ENCODE results near the gene CRACR2A. TPM values are rescaled to one million over a fixed set of nuclear protein-coding genes. Genes with fewer than 3 reads are reported as not detected.

CRACR2A gene, protein sequence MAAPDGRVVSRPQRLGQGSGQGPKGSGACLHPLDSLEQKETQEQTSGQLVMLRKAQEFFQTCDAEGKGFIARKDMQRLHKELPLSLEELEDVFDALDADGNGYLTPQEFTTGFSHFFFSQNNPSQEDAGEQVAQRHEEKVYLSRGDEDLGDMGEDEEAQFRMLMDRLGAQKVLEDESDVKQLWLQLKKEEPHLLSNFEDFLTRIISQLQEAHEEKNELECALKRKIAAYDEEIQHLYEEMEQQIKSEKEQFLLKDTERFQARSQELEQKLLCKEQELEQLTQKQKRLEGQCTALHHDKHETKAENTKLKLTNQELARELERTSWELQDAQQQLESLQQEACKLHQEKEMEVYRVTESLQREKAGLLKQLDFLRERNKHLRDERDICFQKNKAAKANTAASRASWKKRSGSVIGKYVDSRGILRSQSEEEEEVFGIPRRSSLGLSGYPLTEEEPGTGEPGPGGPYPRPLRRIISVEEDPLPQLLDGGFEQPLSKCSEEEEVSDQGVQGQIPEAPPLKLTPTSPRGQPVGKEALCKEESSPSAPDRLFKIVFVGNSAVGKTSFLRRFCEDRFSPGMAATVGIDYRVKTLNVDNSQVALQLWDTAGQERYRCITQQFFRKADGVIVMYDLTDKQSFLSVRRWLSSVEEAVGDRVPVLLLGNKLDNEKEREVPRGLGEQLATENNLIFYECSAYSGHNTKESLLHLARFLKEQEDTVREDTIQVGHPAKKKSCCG
- total RNA-seq (2013), result 12.6 TPM
- polyA plus RNA-seq (10 to 100 TPM in 1 of 3 donors, 1 to 10 TPM in 2; 2.8 to 10.7 (median 5.8) TPM), polyA minus RNA-seq (8.9 and 12.2 TPM in 2 replicates), total RNA-seq (2.4 to 24.2 (median 17.8) reads per million in 11 experiments)

DNA sequence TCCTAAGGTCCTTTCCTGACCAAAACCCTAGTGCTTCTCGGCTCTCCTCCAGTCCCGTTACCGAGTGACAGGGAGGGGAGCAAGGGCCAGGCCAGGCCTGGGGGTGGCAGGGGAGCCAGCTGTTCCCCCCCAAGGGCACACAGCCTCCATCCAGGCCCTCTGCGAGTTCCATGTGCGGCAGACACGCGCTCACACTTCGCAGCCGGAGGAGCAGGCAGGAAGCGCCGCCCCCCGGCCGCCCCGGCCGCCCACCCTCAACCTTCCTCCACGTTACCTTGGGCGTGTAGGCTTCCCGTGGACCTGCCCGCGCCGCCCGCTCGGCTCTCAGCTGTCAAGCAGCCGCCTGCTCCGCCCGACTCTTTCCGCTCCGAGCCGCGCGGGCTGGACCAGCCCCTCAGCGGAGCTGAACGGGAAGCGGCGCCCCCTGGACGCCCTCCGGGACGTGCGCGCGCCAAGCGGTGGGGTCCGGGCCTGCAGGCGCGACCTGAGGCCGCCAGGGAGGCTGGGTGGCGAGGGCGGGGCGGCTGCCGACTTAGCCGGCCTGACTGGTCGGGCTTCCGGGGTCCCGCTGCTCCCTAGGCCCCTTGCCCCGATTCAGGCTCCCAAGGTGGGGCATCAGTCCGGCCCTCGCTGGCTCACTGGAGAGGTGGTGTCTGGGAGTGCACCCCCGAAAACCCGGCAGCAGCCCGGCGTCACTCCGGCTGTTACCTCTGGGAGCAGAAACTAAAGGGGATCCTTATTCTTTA, at the start of gene CRACR2A:
Gene CRACR2A (minus strand): TSS at position 369 of the 746 bp plus-strand sequence. CDS start 56,110 bp downstream, outside the sequence.
- peak within 1 kb of the TSS; percentile 77 to 88 (median 87) for H3K4me3 ChIP-seq (replicated peaks in 1 of 3; ENCODE audit: low read depth in 2 of 3, low read length in 3 of 3)
- Mint-ChIP-seq H3K4me1 (peaks cover 53% of the 10 kb centered on the region), H3K4me3 (peak within 1 kb of the TSS; percentile 77 to 93), H3K36me3 (peaks cover 0 to 17% of the 10 kb centered on the region in 2 donors), H3K9me3 (no peaks in the 10 kb centered on the region), H3K27me3 (ENCODE audit: low read depth in 3 of 3) (peaks cover 0 to 6% (median 3%) of the 10 kb centered on the region in 3 donors), H3K27ac (peak within 1 kb of the TSS; percentile 93 to 98 (median 96))
- peaks cover 35 to 49% of the 10 kb centered on the region in 2 donors for H3K4me1 ChIP-seq (ENCODE audit: control insufficient read depth in 1 of 2, insufficient read depth in 2 of 2, low read length in 2 of 2)
- under 1% methylated on average over 56 of the region's 62 CpGs for WGBS (ENCODE audit: insufficient coverage)
- H3K27ac ChIP-seq (ENCODE audit: low read depth in 1 of 2, low read length in 2 of 2), result peak within 1 kb of the TSS; percentile 95
- H2AFZ ChIP-seq (ENCODE audit: insufficient read depth, low read depth, low read length, poor library complexity, severe bottlenecking), result peak within 1 kb of the TSS; percentile 71
- TF ChIP-seq, protein P1, sequence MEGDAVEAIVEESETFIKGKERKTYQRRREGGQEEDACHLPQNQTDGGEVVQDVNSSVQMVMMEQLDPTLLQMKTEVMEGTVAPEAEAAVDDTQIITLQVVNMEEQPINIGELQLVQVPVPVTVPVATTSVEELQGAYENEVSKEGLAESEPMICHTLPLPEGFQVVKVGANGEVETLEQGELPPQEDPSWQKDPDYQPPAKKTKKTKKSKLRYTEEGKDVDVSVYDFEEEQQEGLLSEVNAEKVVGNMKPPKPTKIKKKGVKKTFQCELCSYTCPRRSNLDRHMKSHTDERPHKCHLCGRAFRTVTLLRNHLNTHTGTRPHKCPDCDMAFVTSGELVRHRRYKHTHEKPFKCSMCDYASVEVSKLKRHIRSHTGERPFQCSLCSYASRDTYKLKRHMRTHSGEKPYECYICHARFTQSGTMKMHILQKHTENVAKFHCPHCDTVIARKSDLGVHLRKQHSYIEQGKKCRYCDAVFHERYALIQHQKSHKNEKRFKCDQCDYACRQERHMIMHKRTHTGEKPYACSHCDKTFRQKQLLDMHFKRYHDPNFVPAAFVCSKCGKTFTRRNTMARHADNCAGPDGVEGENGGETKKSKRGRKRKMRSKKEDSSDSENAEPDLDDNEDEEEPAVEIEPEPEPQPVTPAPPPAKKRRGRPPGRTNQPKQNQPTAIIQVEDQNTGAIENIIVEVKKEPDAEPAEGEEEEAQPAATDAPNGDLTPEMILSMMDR (IDR thresholded peaks at IDR 0.05), result peak; percentile 88
- H3K4me2 ChIP-seq (replicated peaks; ENCODE audit: extremely low read depth, low read length, poor library complexity, severe bottlenecking), result peak within 1 kb of the TSS; percentile 97
- no peaks in the 10 kb centered on the region for H3K27me3 ChIP-seq (ENCODE audit: control insufficient read depth in 2 of 2, insufficient read depth in 2 of 2, low read length in 2 of 2)
- H4K20me1 ChIP-seq (ENCODE audit: insufficient read depth, low read length), result no peaks in the 10 kb centered on the region
- intact Hi-C loops (cut with micrococcal nuclease), result loop anchor here in 1 of 2 donors (5.0 kb wide), 1 partner anchor 91 kb away; no protein-coding TSS in a partner anchor
- no peaks in the 10 kb centered on the region for H3K9me3 ChIP-seq (replicated peaks in 1 of 2; ENCODE audit: control insufficient read depth in 1 of 2, insufficient read depth in 1 of 2, low read length in 2 of 2)
- peak; percentile 65 to 72 (median 67) for DNase-seq
- peak within 1 kb of the TSS; percentile 90 for H3K9ac ChIP-seq (ENCODE audit: insufficient read depth, low read length, poor library complexity, severe bottlenecking)
- peaks cover 0 to 5% of the 10 kb centered on the region in 2 donors for H3K36me3 ChIP-seq (replicated peaks in 1 of 2; ENCODE audit: control insufficient read depth in 1 of 2, insufficient read depth in 2 of 2, low read length in 2 of 2)
- H3K79me2 ChIP-seq (ENCODE audit: insufficient read depth, low read length), result peaks cover 42% of the 10 kb centered on the region

Measured in CD14-positive monocyte (primary cell).